Nephron progenitor cell (in vitro differentiated cells): ENCODE results near the gene TNRC6B.

Experiments used
- DNase-seq: peaks from one replicate; pipeline ENCODE4 v3.0.0; 2021
- H3K27ac Mint-ChIP-seq: 2 replicates; pipeline ENCODE4 v1.8.0; 2021; ENCODE audit warnings: mild to moderate bottlenecking, moderate library complexity, mixed read lengths
- H3K27me3 Mint-ChIP-seq: 2 replicates; pipeline ENCODE4 v1.8.0; 2021; ENCODE audit warnings: mild to moderate bottlenecking, low read depth, mixed read lengths; ENCODE audit not compliant: poor library complexity
- H3K36me3 Mint-ChIP-seq: 2 replicates; pipeline ENCODE4 v1.8.0; 2021; ENCODE audit warnings: low read depth, mixed read lengths
- H3K4me1 Mint-ChIP-seq: 2 replicates; pipeline ENCODE4 v1.8.0; 2021; ENCODE audit warnings: mixed read lengths
- H3K4me3 Mint-ChIP-seq: 2 replicates; pipeline ENCODE4 v1.8.0; 2021; ENCODE audit warnings: mild to moderate bottlenecking, moderate library complexity, mixed read lengths
- H3K9me3 Mint-ChIP-seq: 2 replicates; pipeline ENCODE4 v1.8.0; 2021; ENCODE audit warnings: mild to moderate bottlenecking, moderate library complexity, mixed read lengths
- TF ChIP-seq, protein P1 (sequence below): fragments of 200-600 bp; sonication (generic); IDR thresholded peaks from 2 replicates; pipeline ENCODE4 v1.5.0; 2021; ENCODE audit warnings: antibody characterized with exemption

Gene TNRC6B

DNA sequence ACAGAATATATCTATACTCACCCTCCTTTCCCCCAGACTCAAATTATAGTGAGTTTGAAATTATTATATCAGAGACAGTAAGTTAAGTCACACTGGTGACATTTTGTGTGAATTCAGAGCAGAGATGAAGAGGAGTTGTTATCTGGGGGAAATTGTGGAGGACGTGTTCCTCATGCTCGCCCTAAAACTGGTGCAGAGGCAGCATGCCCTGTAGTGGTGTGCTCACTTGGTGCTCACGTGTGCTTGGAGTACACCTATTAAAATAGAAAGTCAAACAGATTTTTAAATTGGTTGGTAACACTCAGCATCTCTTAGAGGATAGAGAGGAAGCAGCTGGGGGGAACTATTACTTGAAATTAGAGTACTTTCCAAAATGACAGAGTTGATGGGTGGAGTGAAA lies 117.0 kb downstream of the TNRC6B start:
- H3K27me3 Mint-ChIP-seq = no peaks in the 10 kb centered on the region
- peak overlapping the region; percentile 27 for H3K27ac Mint-ChIP-seq
- DNase-seq = no peak
- H3K4me3 Mint-ChIP-seq = no peak overlapping the region
- peaks cover 5% of the 10 kb centered on the region for H3K4me1 Mint-ChIP-seq
- no peaks in the 10 kb centered on the region for H3K9me3 Mint-ChIP-seq
- TF ChIP-seq, protein P1, sequence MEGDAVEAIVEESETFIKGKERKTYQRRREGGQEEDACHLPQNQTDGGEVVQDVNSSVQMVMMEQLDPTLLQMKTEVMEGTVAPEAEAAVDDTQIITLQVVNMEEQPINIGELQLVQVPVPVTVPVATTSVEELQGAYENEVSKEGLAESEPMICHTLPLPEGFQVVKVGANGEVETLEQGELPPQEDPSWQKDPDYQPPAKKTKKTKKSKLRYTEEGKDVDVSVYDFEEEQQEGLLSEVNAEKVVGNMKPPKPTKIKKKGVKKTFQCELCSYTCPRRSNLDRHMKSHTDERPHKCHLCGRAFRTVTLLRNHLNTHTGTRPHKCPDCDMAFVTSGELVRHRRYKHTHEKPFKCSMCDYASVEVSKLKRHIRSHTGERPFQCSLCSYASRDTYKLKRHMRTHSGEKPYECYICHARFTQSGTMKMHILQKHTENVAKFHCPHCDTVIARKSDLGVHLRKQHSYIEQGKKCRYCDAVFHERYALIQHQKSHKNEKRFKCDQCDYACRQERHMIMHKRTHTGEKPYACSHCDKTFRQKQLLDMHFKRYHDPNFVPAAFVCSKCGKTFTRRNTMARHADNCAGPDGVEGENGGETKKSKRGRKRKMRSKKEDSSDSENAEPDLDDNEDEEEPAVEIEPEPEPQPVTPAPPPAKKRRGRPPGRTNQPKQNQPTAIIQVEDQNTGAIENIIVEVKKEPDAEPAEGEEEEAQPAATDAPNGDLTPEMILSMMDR = no peak
- peaks cover 65% of the 10 kb centered on the region for H3K36me3 Mint-ChIP-seq

DNA sequence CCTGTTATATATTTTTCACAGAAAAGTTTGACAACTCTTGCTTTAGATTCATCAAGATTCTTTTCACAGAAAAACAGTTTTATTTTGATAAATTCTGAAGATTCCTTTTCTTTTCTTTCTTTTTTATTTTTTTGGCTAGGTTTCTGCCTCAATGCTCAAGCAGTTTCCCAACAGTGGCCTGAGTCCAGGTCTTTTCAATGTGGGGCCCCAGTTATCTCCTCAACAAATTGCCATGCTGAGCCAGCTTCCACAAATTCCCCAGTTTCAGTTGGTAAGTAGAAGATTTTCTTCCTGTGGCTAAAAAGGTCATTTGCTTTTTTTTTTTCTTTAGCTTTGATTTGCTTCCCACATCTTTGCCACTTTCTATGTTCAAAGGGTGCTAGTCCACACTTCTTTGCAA lies 122.6 kb downstream of the TNRC6B start:
- no peak overlapping the region for H3K4me3 Mint-ChIP-seq
- no peak for DNase-seq
- H3K9me3 Mint-ChIP-seq = no peaks in the 10 kb centered on the region
- peaks cover 5% of the 10 kb centered on the region for H3K4me1 Mint-ChIP-seq
- H3K36me3 Mint-ChIP-seq = peaks cover 74% of the 10 kb centered on the region
- H3K27ac Mint-ChIP-seq = peak overlapping the region; percentile 32
- TF ChIP-seq, protein P1 = no peak
- no peaks in the 10 kb centered on the region for H3K27me3 Mint-ChIP-seq

DNA sequence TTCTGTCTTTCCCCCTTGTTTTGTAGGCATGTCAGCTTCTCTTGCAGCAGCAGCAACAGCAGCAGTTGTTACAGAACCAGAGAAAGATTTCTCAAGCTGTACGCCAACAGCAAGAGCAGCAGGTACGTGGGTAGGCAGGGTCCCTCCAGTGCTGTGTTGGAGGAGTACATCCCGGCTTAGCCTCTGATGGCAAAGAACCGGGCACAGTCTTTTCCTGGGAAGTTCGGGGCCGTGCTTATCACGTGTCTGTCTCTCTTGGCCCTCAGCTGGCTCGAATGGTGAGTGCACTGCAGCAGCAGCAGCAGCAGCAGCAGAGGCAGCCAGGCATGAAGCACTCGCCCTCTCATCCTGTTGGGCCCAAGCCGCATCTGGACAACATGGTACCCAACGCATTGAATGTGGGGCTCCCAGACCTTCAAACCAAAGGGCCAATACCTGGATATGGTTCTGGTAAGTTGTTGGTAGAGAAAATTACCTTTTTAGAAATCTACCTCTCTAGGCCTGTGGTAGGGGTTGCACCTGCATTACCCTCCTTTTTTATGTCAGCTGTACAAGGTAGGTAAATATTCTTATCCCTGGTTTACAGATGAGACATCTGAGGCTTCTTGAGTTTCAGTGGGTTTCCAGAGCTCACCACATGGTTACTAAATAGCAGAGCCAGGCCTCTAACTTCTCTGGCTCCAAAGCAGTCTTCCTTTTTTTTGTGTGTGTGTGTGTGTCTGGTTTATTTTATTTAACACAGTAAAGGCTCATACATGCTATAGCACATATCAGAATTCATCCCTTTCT lies 123.4 kb downstream of the TNRC6B start:
- Mint-ChIP-seq H3K36me3 (peaks cover 74% of the 10 kb centered on the region), H3K4me1 (peaks cover 5% of the 10 kb centered on the region), H3K9me3 (no peaks in the 10 kb centered on the region), H3K4me3 (no peak overlapping the region), H3K27me3 (no peaks in the 10 kb centered on the region), H3K27ac (no peak overlapping the region)
- no peak for DNase-seq
- TF ChIP-seq, protein P1 = no peak

DNA sequence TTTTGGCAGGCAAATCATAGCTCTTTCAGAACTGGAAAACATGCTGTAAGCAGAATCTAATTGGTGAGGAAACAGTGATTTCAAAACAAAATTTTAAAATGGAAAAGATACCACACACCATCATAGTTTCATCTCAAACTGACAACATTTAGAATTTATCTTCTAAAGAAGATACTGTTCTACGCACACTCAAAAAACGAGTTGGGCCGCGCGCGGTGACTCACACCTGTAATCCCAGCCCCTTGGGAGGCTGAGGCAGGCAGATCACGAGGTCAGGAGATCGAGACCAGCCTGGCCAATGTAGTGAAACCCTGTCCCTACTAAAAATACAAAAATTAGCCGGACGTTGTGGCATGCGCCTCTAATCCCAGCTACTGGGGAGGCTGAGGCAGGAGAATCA lies 124.4 kb downstream of the TNRC6B start:
- TF ChIP-seq, protein P1 = no peak
- no peak overlapping the region for H3K4me3 Mint-ChIP-seq
- no peak for DNase-seq
- H3K9me3 Mint-ChIP-seq = no peaks in the 10 kb centered on the region
- no peaks in the 10 kb centered on the region for H3K27me3 Mint-ChIP-seq
- peaks cover 5% of the 10 kb centered on the region for H3K4me1 Mint-ChIP-seq
- peaks cover 66% of the 10 kb centered on the region for H3K36me3 Mint-ChIP-seq
- no peak overlapping the region for H3K27ac Mint-ChIP-seq

DNA sequence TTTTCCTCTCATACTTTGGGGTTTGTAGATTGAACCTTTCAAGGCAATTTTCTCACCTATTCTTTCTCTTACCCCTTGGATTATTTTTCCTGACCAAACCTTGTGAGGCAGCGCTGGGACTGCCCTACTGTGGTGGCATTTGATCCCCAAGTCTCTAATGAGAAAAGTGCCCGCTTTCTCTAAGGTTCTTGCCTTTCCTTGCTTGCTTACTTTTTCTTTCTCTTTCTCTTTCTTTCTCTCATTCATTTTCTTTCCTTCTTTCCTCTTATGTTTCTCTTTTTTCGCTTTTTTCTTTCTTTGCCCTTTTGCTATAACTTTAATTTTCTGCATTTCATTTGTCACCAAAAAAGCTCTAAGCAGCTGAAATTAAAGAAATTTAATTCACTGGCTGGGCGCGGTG lies 127.9 kb downstream of the TNRC6B start:
- Mint-ChIP-seq H3K27me3 (no peaks in the 10 kb centered on the region), H3K36me3 (peaks cover 60% of the 10 kb centered on the region), H3K4me3 (no peak overlapping the region), H3K4me1 (no peaks in the 10 kb centered on the region), H3K27ac (peak overlapping the region; percentile 89), H3K9me3 (no peaks in the 10 kb centered on the region)
- DNase-seq = no peak
- TF ChIP-seq, protein P1 = no peak

DNA sequence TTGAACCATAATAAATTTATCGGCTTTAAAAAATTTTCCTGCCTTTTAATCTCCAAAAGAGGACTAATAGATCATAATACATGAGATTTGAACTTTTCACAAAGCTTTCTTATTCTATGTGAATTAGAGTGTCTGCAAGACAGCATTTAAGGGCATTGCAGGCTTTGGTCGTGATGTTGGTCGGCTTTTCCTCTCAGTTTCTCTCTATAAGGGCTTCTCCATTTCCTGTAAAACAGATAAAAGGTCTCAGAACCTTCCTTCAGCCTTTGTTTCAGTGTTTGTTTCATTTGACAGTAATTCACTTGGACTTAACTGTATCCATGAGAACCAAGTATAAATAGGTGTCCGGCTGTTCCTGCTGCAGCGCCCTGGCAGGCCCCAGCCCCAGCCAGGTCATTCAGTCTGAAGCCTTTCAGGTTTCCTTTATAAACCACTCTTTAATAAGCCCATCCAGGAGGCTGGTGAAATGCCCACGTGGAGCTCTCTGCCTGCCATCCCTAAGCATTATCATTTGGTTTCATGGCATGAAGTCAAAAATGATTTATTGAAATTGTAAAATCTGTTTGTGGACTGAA lies 131.4 kb downstream of the TNRC6B start:
- DNase-seq = no peak
- TF ChIP-seq, protein P1 = no peak
- H3K36me3 Mint-ChIP-seq = peaks cover 68% of the 10 kb centered on the region
- no peaks in the 10 kb centered on the region for H3K9me3 Mint-ChIP-seq
- H3K27ac Mint-ChIP-seq = no peak overlapping the region
- no peak overlapping the region for H3K4me3 Mint-ChIP-seq
- H3K4me1 Mint-ChIP-seq = peaks cover 24% of the 10 kb centered on the region
- H3K27me3 Mint-ChIP-seq = no peaks in the 10 kb centered on the region
